Activated CD8-positive, alpha-beta memory T cell treated with anti-CD3 and anti-CD28 coated beads for 24 hours (primary cell): ENCODE measurements around the gene ZIC2.
"Not testable (repeated sequence)": the region's sequence is repeated elsewhere in the genome, so short reads cannot be mapped to it uniquely, and the experiment has no call there.

Source experiments
- DNase-seq: peaks from one replicate; pipeline ENCODE4 v3.0.0-alpha.2; 2020

The ZIC2 gene

GRCh38 chr13:99981735-99982035, at the start of gene ZIC2:
Gene ZIC2, plus strand, starts transcription at chr13:99981784. Its CDS starts 281 bp downstream, at chr13:99982065.
- DNase-seq, result no peak

DNA sequence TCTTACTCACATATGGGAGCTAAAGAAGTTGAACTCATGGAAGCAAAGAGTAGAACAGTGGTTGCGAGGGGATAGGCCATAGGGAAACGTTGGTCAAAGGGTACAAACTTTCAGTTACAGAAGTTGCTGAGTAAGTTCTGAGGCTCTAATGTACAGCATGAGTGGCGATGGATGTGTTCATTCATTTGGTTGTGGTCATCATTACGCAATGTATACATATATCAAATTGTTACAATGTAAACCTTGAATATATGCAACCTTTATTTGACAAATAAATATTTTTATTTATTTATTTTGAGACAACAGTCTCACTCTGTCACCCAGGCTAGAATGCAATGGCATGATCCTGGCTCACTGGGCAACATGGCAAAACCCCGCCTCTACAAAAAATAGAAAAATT, 48.7 kb upstream of the ZIC2 start:
- no peak for DNase-seq

GRCh38 chr13:99935772-99936171, 45.8 kb upstream of the ZIC2 start:
- DNase-seq, result no peak

- no peak for DNase-seq
Observed at GRCh38 chr13:99938635-99939034, 42.9 kb upstream of the ZIC2 start.

- no peak for DNase-seq
Observed at GRCh38 chr13:99941086-99941485, 40.5 kb upstream of the ZIC2 start.

DNA sequence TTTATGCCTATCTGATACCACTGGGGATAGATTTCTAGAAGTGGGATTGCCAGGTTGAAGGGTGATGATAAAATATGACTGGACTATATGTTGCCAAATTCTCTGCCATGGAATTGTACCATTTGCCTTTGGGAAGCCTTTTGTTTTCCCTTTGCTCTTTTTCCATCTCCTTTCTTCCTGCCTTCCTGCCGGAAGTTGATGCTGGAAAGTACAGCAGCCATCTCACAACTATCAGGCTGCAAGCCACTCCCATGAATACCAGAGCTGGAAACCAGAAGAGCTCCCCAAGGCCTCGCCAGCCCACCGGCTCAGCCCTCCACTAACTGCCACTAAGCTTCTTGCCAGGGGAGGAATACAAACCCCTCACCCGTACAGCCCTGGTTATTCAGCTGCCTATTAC, 39.7 kb upstream of the ZIC2 start:
- no peak for DNase-seq

- no peak for DNase-seq
Observed at GRCh38 chr13:99944102-99944501, 37.5 kb upstream of the ZIC2 start.

DNA sequence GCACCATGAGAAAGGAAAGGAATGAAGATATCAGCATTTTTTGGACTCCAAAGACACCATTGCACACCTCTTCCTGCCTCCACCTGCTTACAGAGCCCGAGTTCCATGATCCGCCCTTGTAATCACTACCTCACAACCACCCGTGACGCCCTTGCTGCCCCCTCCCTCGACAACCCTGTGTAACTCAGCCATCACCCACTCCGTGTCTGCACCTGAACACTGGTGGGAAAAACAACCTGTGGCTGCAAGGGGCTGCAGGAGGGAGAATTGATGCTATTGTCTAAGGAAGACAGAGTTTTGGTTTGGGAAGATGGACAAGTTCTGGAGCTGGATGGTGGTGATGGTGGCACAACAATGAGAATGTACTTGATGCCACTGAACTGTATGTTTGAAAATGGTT, 37.0 kb upstream of the ZIC2 start:
- no peak for DNase-seq

DNA sequence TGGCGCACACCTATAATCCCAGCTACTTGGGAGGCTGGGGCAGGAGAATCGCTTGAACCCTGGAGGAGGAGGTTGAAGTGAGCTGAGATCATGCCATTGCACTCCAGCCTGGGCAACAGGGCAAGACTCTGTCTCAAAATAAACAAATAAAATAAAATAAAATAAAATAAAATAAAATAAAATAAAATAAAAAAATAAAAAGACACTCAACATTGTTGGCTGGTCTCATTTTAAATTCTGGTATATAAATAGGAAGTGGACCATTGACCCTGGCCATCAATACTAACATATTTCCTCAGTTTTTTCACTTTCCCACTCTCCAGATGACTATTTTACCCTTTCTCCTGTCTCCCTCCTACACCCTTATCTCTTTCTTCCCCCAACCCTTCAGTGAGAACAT, 36.1 kb upstream of the ZIC2 start:
- DNase-seq, result not testable (repeated sequence)

DNA sequence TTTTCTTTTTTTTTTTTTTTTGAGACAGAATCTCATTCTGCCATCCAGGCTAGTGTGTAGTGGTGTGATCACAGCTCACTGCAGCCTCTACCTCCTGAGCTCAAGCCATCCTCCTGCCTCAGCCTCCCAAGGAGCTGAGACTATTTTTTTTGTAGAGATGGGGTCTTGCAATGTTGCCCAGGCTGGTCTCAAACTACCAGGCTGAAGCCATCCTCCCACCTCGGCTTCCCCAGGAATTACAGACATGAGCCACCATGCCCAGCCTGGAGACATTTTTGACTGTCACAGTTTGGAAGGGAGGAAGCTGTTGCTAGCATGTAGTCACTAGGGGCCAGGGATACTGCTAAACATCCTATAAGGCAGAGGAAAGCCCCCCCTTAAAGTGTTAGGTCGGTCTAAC, 33.9 kb upstream of the ZIC2 start:
- DNase-seq, result no peak

DNA sequence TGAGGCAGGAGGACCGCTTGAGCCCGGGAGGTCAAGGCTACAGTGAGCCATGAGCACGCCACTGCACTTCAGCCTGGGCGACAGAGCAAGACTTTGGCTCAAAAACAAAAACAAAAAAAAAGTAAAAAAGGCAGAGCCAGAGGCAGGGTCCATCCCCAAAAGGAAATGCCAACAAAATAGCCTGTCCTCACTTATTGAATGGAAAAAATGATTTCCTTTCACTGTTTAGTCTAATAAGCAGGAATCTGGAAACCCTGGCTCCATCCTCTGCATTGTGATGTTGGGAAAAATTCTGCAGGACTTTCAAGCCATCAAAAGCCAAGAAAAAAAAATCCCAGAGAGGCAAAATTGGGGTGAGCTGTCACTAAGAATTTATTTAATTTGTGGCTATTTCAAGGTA, 33.2 kb upstream of the ZIC2 start:
- DNase-seq, result no peak

- DNase-seq, result no peak
Observed at GRCh38 chr13:99948907-99949678, 32.5 kb upstream of the ZIC2 start.

- DNase-seq, result no peak
Observed at GRCh38 chr13:99949679-99950413, 31.7 kb upstream of the ZIC2 start.

- DNase-seq, result not testable (repeated sequence)
Observed at GRCh38 chr13:99951666-99952065, 29.9 kb upstream of the ZIC2 start.

DNA sequence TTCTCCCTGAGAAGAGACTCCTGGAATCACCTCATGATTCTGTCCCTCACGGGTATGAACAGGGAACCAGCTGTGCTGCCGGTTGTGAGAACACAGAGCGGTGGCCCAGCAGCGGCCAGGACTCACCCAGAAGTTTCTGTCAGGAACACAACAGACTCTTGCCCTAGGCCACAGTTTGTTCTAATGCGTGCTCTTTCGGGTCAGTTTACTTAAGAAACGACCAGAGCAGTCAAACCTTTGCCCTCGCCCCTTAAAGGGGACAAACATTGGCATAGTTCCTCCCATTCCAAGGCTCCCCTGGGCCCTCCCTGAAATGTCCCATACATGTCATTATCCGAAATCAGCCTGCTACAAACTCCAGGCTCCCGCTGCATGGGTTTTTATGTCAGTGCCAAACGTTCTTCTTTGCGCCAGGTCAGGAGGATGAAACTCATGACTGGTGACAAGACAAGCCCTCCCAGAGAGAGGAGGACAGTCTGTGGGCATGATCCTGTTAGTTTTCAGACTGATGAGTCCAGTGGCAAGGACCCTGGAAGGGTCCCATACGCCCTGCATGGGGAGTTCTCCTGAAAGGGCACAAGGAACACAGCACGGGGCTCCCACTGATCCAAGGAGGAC, 28.3 kb upstream of the ZIC2 start:
- no peak for DNase-seq

DNA sequence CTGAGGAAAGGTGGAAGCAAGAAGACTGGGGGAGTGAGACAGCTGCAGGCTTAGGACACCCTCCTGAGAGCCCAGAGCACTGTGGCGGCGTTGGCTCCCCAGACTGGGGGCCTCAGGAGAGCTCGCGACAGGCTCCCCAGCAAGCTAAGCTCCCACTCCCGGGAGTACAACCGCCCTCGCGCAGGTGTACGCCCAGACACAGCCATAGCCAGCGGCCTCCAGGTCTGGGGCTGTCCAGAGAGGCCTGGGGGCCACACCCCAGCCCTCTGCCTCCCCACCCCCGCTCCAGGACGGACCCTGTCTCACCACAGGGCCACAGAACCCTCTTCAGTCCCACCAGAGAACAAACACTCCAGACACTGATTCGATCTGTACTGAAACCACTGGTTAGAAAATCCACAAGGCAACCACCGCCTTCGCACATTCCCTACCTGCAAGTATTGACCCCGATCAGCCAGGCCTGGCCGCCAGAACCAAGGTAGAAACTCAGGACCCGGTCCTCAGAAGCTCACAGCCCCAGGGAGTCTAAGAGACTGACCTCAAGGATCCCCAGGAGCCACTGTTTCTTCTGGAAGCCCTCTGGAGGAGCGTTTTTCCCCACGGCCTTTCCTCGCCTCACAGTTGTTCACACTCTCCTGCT, 26.4 kb upstream of the ZIC2 start:
- no peak for DNase-seq

- DNase-seq, result peak; percentile 58
Observed at GRCh38 chr13:99955747-99956472, 25.7 kb upstream of the ZIC2 start.

DNA sequence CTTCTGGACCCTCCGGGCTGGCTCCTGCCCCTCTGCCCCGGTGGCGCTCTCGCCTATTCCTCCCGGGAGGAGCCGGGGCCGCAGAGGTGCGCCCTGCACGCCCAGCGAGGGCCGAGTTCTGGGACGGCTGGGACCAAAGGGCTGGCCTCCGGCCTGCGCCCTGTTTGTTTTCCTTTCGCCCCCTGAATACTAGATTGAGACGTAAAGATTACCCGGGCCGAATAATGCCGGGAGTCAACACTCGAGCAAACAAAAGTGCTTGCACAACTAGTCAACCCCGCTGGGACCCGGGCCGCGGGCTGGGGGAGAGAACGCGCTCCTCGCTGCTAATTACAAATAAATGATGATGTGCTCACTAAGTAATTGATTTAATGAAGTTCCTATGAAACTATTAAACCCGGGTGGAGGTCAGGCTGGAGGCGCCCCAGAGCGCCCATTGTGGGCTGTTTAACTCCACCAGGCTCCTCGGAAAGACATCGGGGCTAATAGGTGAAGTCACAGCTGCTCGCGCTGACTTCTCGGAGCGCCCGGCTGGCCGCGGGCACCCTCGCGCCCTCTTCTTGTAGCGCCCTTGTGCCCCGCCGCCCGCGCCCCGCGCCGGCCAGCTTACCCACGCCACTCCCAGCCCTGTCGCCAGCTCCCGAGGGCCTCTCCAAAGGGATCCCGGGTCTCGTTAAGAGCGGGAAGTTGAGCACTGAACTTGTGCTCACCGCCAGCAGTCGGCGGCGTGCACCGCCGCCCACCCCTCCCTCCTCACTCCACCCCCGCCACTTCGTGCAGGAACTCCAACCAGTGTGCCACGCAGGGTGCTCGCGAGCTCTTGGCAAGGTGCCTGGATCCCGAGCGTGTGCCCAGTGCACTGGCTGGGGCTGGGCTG, 24.9 kb upstream of the ZIC2 start:
- peak; percentile 64 for DNase-seq

DNA sequence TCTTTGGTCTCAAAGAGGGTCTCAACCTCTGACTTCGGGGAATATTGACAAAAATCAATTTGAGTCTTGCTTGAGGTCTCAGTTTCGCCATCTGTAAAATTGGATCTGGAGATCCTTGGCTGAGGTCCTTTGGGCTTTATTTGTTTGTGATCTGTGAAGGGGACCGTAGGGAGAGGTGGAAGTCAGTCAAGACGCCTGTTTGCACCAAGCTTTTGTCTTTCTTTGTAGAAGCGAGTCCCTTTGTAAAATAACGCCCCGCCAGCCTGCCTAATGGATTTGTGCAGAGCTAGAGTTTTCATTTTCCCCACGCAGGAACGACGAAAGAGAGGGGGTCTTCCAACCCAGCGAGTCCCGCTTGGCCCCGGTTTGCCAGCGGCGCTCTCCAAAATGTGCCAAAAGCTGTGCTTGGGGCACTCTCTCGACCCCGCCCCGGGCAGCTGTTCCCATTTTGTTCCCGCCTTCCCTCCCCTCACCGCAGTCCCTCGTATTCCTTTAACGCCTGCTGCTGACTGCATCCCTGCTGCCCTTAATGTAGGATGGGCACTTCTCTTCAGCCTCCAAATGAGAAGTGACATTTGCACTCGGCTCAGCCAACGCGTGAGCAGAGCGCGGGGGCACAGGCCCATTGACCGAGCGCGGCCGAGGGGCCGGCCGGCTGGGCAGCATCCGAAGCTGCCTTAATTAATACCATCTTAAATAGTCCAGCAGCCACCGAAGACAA, 23.0 kb upstream of the ZIC2 start:
- DNase-seq, result no peak

- no peak for DNase-seq
Observed at GRCh38 chr13:99959127-99959539, 22.5 kb upstream of the ZIC2 start.

DNA sequence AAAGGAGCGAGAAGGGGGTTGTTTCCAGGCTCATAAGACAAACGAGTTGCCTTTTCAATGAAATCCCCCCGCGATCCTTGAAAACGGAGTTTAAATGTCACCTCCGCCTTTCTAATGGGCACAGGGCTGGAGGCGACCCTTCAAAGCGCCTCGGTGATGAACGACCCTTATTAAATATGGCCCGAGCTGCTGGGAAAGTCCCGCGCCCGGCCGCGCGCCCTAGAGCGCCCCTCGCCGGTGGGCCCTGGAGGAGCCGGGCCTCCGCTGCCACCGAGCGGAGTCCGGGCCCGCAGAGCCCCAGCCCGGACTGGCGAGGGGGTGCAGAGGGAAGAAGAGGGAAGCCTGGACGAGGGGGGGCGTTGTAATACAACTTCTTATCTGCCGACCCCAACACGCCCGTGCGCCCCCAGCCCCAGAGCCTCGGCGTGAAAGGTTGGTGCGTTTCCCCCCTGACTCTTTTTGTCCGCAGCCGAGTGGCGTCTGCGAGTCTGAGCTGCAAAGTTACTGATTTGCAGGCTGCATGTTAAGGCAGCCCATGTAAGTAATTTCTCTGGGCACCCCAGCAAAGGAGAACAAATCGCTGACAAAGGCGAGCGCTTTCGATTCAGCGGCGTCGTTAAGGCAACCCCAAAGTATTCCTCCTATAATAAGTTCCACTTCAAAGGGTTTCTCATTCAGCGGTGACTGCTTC, 21.9 kb upstream of the ZIC2 start:
- peak; percentile 53 for DNase-seq
